Measurements from ENCODE around the gene CCIN.

CCIN gene

DNA sequence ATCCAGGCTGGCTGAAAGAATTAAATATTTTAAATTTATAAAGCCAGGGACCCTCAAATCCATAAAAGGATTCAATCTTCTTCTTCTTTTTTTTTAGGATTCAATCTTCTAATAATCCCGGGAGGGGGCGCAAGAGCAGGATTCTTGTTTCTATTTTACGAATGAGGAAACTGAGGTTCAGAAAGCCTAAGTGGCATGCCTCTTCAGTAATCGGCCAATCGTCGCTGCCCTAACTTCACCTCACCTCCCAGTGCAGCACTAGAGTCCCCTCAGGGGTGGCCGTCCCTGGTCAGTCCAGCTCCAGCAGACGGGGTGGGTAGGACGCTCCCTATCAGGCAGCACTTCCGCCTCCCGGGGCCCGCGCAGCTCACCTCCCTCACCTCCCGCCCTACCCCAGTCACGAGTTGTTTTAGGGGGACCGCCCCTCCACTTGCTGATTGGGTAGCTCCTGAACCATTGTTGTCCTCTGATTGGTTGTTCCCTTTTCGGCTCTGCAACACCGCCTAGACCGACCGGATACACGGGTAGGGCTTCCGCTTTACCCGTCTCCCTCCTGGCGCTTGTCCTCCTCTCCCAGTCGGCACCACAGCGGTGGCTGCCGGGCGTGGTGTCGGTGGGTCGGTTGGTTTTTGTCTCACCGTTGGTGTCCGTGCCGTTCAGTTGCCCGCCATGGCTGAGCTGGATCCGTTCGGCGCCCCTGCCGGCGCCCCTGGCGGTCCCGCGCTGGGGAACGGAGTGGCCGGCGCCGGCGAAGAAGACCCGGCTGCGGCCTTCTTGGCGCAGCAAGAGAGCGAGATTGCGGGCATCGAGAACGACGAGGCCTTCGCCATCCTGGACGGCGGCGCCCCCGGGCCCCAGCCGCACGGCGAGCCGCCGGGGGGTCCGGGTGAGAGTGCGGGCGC, 21.5 kb downstream of the CCIN start, which contains the start of gene CLTA:
Gene CLTA, plus strand, starts transcription at position 534 of the 902 bp plus-strand sequence. Its CDS starts 136 bp downstream, at position 670.
- peak; percentile 92 to 94 for DNase-seq (ENCODE audit: low read depth in 2 of 2)

DNA sequence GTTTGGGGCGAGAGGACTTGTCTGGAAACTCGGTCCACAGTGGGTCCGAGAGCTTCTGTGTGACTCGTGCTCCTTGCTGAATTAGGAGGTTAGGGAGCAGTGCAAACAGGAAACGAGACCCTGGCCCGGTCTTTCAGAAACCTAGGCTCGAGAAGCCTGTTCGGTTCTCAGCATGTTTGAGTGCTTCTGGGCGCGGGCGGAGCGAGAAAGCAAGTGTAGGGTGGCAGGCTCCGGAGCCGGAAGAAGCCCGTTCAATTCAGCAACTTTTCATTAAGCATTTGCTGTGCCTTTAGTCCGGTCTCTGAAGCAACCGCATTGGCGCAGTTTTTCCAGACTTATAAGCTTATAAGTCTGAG, 22.1 kb downstream of the CCIN start:
- peak; percentile 9 for DNase-seq (ENCODE audit: low read depth in 2 of 2)

DNA sequence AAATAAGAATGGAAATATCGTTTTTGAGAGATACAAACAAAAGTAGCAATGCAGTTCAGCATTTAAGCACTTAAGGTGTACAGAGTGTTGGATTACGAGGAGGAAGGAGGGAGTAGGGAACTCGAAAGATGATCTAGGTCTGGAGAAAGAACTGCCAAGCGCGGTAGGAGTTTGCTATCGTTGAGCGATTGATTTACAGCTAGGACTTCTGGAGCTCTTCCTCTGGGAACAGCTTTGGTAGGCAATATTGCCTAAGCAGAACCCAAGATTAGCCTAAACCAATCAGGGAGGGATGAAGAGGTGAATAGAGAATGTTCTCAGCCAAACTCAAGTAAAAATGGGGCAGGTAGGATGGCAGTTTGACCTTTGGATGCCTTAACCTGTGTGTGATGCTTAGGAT, 22.5 kb downstream of the CCIN start:
- no peak for DNase-seq (ENCODE audit: low read depth in 2 of 2)

DNA sequence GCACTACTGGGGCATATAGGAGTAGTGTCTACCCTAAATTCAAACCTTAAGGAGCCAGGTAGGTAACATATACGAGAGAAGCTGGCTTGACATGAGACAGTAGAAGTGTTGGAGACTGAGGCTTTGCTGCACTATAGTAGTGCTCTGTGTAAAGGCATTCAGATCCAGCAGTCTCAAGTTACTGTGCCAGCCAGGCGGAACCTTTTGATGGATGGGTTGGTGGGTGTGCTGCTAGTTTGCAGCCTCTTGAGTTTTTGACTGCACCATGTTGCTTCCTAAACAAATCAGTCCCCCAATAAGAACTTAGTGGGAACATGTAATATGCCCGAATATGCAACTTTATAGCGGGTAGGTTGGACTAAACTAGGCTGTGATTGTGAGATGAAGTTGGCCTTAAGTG, 23.0 kb downstream of the CCIN start:
- no peak for DNase-seq (ENCODE audit: low read depth in 2 of 2)

DNA sequence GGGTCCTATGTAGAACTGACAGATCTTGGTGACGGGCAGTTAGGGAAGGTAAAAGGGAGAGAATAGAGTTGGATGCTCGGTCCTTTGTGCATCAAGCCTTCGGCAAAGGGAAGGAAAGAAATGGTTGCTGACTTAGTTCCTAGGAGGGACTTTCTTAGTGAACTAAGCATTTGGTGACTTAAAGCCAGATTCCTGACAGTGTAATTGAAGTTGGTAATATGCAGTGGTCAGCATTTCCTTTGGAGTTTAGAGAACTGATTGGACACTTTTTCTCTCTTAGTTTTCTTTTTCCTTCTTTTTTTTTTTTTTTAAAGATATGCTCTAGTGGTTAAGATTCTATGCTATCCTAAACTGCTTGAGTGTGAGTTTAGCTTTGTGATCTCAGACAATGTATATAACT, 23.8 kb downstream of the CCIN start:
- DNase-seq (ENCODE audit: low read depth in 2 of 2), result no peak

DNA sequence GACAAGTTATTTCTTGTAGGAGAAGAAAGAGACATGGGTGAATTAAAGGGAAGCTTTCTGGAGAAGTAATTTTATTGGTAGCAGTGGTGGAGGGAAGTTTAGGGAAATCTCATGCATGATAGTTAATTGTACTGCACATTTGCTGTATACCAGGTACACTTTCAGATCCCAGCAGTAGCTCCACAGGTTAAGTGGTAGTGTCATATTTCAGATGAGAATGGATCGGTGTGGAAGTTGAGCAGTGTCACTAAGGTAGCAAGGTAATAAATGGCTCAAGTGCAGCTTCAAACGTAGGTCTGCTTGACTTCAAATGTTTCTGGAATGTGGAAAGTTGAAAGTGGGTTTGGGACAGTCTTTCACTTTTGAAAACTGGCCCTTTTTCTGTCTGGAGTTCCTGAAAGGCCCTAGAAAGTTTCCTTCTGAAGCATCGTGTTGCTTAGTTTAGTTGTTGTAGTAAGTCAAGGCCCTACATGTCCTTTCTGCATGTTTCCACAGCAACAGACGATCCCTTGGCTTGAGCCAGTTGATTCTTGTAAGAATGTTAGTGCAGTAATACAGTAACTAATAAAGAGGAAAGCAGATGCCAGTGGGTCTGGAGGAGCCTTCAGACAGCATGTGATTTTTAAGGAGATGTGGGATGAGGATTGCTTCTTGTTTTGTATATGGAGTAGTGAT, 25.3 kb downstream of the CCIN start:
- DNase-seq (ENCODE audit: low read depth in 2 of 2), result no peak

DNA sequence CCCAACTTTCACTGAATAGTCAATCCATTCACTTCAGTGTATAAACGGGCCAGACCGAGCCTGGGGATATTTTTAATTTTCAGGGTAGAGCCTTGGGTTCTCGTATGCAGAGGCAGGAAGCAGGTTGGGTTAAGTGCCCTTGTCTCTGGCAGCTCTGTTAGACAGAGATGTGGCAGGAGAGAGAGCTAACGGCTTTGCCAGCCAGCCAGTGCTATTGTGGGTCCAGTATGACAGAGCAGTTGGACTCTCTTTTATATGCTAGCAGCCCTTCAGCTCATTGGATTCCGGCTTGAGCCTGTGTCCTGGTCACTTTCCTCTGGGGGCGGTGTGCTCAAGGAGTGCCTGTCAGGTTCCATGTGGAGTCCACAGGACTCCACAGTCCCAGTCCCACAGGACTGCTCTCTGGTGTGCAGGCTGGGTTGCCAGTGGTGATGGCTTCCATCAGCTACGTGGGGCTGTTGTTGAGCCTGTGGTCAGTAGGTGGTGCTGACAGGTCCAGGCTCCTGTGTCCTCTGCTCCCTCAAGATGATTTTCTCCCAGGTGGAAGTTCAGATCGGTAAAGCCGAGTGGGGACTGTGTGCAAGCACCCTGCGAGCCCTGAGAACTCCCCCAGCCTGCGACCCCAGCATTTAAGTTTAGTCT, 35.8 kb downstream of the CCIN start:
- DNase-seq (ENCODE audit: low read depth in 2 of 2), result no peak

DNA sequence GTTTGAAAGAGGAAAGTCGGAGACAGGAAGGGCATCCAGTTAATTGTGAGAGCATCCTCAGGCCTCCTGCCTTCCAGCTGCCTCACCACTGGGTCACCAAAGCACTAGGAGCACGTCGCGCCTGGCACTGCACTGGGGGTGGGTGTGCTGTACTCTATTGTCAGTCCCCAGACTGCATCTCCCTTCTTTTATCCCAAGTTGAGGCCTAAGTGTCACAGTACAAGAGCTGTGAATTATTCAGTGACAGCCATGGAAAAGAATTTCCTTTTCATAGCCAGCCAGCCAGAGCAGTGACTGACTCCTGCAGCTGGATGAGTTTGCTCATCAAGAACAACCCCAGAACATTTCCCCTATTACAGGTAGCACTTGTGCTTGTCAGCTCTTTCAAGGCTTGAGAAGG, 37.8 kb downstream of the CCIN start:
- DNase-seq (ENCODE audit: low read depth in 2 of 2), result no peak

DNA sequence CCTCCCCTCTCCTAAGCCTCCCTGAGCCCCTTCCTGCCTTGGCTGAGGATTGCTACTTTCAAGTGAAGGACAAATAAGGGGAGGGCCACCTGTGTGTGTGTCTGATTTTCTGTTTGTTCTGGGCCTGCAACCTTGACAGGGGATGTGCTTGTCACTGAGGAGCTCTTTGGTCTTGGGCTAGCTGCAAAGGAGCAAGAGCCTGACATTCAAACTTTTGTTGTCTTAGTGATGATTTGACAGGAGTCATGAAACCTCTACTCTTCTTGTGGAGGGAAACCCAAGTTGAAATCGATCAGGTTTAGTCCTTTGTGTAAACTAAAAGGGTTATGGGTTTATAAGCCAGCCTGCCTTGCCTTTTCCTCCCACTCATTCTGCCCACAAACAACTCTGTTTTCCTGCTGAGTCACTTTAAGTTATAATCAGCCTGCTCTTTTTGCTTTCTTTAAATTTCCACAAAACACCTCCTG, 38.4 kb downstream of the CCIN start:
- DNase-seq (ENCODE audit: low read depth in 2 of 2), result no peak

DNA sequence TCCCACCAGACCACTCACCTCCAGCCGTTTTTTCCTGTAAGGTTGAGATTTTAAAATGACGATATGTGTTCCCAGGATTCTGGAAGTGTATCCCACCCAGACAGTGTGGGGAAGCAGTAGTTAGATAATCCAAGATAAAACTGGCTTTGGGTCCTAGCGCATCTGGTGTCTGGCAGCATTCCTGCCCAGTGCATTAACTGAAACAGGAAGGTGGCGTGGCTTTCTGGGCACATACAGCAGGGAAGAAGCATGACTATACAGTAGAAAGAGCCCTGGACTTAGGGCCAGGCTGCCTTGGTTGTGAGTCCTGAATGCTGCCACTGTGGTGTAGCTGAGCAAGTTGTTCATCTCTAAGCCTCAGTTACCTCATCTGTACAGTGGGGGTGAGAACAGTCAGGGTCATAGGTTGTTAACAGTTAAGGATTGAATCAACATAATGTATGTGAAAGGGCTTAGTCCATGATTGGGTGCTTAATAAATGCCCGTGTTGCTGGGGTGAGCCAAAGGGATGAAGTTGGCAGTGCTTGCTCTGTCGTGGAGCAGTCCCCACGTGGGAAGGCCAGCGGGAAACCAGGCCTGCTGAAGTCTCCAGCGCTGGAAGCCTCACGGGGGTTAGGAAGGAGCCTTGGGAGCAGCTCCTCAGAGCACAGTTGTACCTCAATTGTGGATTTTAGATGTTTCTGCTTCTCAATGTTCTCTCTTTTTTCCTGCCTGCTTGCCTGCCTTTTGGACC, 39.5 kb downstream of the CCIN start:
- DNase-seq (ENCODE audit: low read depth in 2 of 2), result no peak

DNA sequence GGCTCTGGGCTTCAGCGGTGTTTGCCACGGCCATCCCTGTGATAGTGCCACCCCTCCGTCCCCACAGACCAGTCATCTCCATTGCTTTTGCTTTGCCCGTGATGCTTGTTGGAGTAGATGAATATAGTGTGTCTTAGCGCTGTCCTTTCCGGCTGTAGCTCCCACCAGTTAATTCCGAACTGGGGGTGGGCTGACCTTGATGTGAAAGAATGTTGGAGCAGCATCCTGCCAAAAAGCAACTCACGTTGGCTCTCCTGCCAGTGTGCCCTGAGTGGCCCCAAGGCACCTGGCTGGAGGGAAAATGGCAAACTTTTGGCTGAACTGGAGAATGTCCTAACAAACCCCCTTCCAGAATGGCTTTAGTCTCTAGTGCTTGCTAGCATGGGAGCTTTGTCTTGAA, 41.5 kb downstream of the CCIN start:
- DNase-seq (ENCODE audit: low read depth in 2 of 2), result no peak

DNA sequence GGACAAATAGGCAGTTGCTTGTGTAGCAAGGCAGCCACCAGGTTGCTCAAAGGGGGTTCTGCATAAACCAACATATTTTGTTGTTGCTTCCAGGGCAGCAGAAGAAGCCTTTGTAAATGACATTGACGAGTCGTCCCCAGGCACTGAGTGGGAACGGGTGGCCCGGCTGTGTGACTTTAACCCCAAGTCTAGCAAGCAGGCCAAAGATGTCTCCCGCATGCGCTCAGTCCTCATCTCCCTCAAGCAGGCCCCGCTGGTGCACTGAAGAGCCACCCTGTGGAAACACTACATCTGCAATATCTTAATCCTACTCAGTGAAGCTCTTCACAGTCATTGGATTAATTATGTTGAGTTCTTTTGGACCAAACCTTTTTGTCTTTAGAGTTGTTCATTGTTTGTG, 42.3 kb downstream of the CCIN start:
- DNase-seq (ENCODE audit: low read depth in 2 of 2), result no peak

DNA sequence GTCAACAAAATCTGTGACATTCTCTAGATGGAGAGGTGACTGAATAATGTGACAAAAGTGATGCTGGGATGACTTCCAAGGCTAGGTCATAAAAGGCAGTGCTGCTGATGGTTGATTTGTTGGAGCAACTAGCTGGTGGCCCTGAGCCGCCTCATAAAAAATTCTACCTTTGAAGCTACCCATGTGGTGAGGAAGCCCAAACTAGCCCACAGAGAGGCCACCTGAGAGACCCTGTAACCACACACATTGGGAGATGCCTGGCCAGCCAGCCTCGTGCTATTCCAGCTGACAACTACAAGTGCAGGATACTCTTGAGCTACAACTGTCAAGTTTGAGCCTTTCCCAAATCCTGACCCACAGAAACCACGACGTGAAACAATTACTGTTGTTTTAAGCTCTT, 44.2 kb downstream of the CCIN start:
- DNase-seq (ENCODE audit: low read depth in 2 of 2), result no peak

DNA sequence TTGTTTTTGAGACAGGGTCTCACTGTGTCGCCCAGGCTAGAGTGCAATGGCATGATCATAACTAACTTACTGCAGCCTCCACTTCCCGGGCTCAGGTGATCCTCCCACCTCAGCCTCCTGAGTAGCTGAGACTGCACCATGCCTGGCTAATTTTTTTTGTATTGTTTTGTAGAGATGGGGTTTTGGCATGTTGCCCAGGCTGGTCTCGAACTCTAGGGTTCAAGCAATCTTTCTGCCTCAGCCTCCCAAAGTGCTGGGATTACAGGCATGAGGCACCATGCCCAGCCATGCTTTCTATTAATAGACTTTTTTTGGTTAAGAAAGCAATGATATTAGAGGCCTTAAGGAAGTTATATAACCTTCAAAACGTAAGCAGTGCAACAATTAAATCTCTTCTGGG, 44.8 kb downstream of the CCIN start:
- no peak for DNase-seq (ENCODE audit: low read depth in 2 of 2)

DNA sequence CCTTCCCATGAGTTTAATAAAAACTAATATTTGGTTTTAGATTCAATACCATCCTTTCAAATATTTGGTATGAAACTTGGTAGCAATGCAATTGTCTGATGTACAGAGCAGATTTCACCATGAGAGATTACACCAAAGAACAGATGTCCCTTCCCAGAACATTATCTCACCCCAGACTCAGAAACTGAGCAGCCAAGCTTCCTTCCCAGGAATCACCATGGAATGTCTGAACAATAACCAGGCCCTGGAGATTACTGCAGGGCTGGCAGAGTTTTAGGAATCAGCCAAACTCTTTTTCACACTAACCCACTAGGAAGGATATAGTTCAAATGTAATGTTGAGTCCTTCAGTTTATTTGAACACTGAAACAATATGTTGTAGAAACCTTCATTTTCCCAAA, 45.4 kb downstream of the CCIN start:
- DNase-seq (ENCODE audit: low read depth in 2 of 2), result no peak

DNA sequence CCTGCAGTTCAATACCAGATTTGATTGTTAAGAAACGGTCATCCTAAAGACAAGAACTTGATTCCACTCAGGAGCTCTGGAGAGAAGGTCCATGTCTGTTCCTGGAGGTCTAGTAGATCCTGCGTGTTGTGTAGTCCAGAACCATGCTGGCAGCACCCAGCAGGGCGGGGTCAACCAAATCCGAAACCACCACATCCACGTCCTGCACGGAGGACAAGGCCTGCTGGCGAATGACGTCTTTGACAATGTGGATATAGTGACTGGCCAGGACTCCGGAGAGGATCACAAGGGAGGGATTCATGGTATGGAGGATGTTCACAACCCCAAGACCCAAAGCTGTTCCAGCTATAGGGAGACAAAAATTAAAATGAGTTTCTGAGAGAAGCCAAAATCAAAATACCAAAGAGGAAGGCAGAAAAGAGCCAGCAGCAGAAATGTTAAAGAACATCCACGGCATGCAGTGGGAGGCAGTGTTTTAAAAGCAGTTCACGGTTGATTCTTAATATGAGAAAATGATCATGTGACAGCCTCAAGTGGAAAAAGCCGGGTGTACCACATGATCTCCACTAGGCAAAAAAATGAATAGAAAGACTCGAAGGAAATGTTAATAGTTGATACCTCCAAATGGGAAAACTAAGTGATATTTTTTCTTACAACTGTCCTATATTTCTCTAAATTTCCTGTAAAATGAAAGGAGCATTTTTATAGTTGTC, 48.2 kb downstream of the CCIN start:
- DNase-seq (ENCODE audit: low read depth in 2 of 2), result no peak

DNA sequence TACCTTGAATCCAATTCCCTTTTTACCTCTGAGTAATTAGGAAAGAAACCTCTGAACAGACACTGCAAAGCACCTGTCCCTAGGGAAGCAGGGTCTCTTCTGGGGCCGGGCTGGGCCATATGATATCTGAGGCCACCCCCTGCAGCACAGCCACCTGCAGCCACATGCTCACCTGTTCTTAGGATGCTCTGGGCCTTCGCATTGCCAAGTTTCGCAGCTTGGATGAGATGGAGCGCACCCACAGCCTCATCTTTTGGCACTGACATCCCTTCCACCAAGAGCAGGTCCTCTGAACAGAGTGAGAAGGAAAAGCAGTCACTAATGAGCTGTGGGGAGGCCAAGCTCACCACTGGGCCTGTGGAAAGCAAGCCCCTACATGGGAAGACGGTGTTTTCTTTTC, 48.8 kb downstream of the CCIN start:
- DNase-seq (ENCODE audit: low read depth in 2 of 2), result no peak

DNA sequence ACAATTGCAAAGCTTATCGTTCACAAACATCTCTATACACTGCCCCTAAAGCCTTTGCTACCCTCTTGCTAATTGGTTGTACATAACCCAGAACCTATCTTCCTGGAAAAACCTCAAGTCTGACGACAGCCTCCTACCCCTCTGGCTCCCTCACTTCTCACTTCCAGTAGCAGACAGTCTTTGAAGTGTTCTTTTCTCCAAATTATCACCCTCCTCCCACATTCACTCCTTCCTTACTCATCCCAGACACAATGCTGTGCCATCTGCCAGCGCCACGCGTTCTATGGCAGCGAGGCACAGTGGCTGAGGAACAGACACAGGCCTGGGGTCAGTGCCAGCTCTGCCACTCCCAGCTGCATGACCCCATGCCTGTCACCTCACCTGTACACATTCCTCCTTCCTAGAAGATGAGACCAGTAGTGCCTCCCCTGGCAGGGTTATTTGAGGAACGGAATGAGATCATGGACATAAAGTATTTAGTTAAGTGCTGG, 49.3 kb downstream of the CCIN start:
- no peak for DNase-seq (ENCODE audit: low read depth in 2 of 2)
